ENCODE data around the gene BTBD7. TPM values are rescaled to one million over a fixed set of nuclear protein-coding genes. Genes with fewer than 3 reads are reported as not detected.
A peak's percentile ranks its signal among the peaks of the same experiment; 100 is the strongest.

BTBD7 gene
- total and polyA plus RNA-seq, 2 experiments from 2014 or later, result 24.4 to 32.8 TPM

GRCh38 chr14:93346926-93347721 is 14.3 kb upstream of the BTBD7 start, which contains the start of gene COX8C:
Gene COX8C (plus strand): TSS chr14:93347182. CDS start chr14:93347269, 87 bp downstream.
- H3K79me2 ChIP-seq (replicated peaks; ENCODE audit: insufficient read depth), result no peaks in the 10 kb centered on the region
- H3K36me3 Mint-ChIP-seq (ENCODE audit: low read depth), result peaks cover 28% of the 10 kb centered on the region
- peaks cover 6% of the 10 kb centered on the region; the same call in 1 of the 2 replicates for H3F3A ChIP-seq (replicated peaks; ENCODE audit: low read depth)
- H3K27me3 ChIP-seq (ENCODE audit: insufficient read depth), result no peaks in the 10 kb centered on the region
- H3K4me3 ChIP-seq, result no peak within 1 kb of the TSS
- H3K9me3 Mint-ChIP-seq, result peaks cover 36% of the 10 kb centered on the region
- peak; percentile 27 to 43; a peak in 3 of 4 replicates for TF ChIP-seq CTCF (conservative IDR thresholded peaks at IDR 0.05; ENCODE audit: low read depth in 2 of 2)
- no peak for TF ChIP-seq ZNF331 (CRISPR knock-in tag; IDR thresholded peaks at IDR 0.05; ENCODE audit: low read depth)
- no peak for TF ChIP-seq ZNF462 (CRISPR knock-in tag; IDR thresholded peaks at IDR 0.05)
- peaks cover 35% of the 10 kb centered on the region for H3K4me1 Mint-ChIP-seq
- no peak within 1 kb of the TSS for H3K4me2 ChIP-seq
- no peak within 1 kb of the TSS for H3K27ac Mint-ChIP-seq
- peaks cover 34% of the 10 kb centered on the region for H3K4me1 ChIP-seq (ENCODE audit: insufficient read depth)
- peak; percentile 31 for DNase-seq (ENCODE audit: low spot score)
- H3K27me3 Mint-ChIP-seq (ENCODE audit: insufficient read depth, low read depth, poor library complexity), result no peaks in the 10 kb centered on the region
- peaks cover 1% of the 10 kb centered on the region; the same call in 1 of the 2 replicates for H3K36me3 ChIP-seq (ENCODE audit: insufficient read depth)
- no peak within 1 kb of the TSS for H2AFZ ChIP-seq
- no peak within 1 kb of the TSS for H3K4me3 Mint-ChIP-seq
- H3K9me2 ChIP-seq (ENCODE audit: insufficient read depth), result peaks cover 9% of the 10 kb centered on the region
- H4K20me1 ChIP-seq (replicated peaks; ENCODE audit: insufficient read depth), result no peaks in the 10 kb centered on the region
- ATAC-seq, result no peak
- H3K27ac ChIP-seq (ENCODE audit: low read depth), result no peak within 1 kb of the TSS

Measured in GM23338 (cell line).